Measurements from ENCODE around the gene NTNG2. TPM values are rescaled to one million over a fixed set of nuclear protein-coding genes. Genes with fewer than 3 reads are reported as not detected.

NTNG2 gene
- total RNA-seq, 2 experiments from 2014 or later, result 1.8 to 2.0 TPM

DNA sequence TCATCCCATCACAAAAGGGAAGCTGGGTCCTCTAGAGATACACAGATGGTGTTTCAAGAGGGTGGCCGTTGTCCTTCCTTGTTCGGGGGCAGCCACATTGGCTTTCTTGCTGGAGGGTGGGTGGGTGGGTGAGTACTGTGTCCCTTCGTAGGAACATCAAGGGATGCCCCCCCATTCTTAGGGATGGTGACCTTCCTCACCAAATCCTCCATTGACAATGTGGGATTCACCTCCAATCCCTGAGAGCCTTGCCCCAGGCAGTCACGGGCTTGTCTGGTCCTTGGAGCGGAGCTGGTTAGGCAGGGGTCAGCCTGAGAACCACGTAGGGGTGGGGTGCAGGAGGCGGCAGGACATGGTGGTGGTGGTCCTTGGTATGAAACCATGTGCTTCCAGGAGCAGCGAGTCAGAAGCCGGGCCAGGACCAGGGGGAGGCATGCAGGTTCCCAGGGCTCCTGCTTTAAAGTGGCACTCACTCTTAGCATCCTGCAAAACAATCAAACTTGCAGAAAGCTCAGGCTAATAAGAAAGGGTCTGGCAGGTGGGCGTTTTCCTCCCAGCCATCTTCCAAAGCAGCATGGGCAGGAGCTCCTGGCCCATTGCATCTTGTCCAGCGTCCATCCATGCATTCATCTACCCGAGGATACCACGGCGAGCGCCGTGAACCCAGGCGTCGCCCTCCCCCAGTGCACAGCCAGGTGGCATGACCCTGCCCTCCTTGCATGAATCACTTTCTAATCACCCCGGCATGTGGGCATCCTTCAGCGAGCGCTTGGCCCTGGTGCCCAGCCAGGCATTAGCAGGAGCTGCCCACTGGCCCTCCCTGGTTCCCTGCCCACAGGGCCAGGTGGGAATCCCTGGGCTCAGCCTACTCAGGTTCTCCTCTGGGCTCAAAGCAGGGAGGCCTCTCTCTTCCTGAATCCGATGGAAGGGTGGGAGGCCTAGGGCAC, 76.4 kb downstream of the NTNG2 start:
- H3K36me3 Mint-ChIP-seq (ENCODE audit: low read depth), result no peaks in the 10 kb centered on the region
- POLR2A ChIA-PET, result no interaction called here
- ATAC-seq (no peak), DNase-seq (no peak)
- H3K4me3 Mint-ChIP-seq, result no peak overlapping the region
- intact Hi-C loops (cut with DNase I, micrococcal nuclease), result loop anchor here in 1 of 2 experiments (5.0 kb wide), 1 partner anchor 231 kb away; no protein-coding TSS in a partner anchor
- peaks cover 10% of the 10 kb centered on the region for H3K4me1 Mint-ChIP-seq
- H3K9me3 Mint-ChIP-seq (ENCODE audit: low read depth), result no peaks in the 10 kb centered on the region
- CTCF ChIA-PET, result interaction anchor here (0.7 to 5.2 kb wide), 8 partner anchors 17 to 475 kb away, joined by 3 to 76 read pairs (median 4); no protein-coding TSS in a partner anchor
- H3K27me3 Mint-ChIP-seq, result no peaks in the 10 kb centered on the region
- H3K27ac Mint-ChIP-seq, result no peak overlapping the region

DNA sequence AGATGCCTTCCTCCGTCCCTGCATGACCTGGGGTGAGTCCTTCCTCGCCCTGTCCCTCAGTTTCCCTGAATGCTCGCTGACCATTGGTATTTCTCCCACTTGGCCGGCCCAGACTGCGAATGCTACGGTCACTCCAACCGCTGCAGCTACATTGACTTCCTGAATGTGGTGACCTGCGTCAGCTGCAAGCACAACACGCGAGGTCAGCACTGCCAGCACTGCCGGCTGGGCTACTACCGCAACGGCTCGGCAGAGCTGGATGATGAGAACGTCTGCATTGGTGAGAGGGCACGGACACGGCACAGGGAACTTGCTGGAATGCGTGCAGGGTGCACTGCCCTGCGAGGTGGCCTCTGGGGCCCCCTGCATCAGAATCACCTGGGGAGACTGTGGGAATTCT, 77.1 kb downstream of the NTNG2 start:
- peaks cover 10% of the 10 kb centered on the region for H3K4me1 Mint-ChIP-seq
- DNase-seq (no peak), ATAC-seq (no peak)
- intact Hi-C loops (cut with DNase I, micrococcal nuclease), result loop anchor here in 1 of 2 experiments (5.0 kb wide), 1 partner anchor 232 kb away; no protein-coding TSS in a partner anchor
- no peak overlapping the region for H3K27ac Mint-ChIP-seq
- ChIA-PET POLR2A (interaction anchor here (0.6 kb wide), 1 partner anchor 476 kb away, joined by 3 read pairs; no protein-coding TSS in a partner anchor), CTCF (interaction anchor here (0.5 to 2.0 kb wide), 6 partner anchors 12 to 792 kb away, joined by 3 to 8 read pairs (median 3); partner anchors contain the start of gene GTF3C5)
- H3K9me3 Mint-ChIP-seq (ENCODE audit: low read depth), result no peaks in the 10 kb centered on the region
- H3K27me3 Mint-ChIP-seq, result no peaks in the 10 kb centered on the region
- no peaks in the 10 kb centered on the region for H3K36me3 Mint-ChIP-seq (ENCODE audit: low read depth)
- no peak overlapping the region for H3K4me3 Mint-ChIP-seq

DNA sequence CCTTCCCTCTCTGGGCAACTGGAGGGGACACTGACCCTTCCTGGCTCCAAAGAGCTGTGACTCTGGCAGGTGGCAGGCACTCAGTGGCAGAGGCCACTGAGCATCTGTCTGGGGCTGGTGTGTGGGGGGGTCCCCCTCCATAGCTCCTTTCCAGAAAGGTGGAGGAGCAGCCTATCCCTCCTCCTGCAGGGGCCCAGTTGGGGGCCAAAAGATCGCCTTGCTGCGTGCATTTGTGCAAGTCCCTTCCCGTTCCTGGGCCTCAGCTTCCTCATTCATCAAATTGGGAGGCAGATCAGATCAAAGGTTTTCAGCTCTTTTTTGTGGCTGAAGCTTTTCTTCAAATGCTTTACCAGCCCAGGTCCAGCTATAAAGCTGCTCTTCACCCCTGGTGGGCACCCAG, 77.7 kb downstream of the NTNG2 start:
- no peaks in the 10 kb centered on the region for H3K27me3 Mint-ChIP-seq
- H3K4me1 Mint-ChIP-seq, result peaks cover 10% of the 10 kb centered on the region
- no peak overlapping the region for H3K4me3 Mint-ChIP-seq
- no peak overlapping the region for H3K27ac Mint-ChIP-seq
- no peaks in the 10 kb centered on the region for H3K36me3 Mint-ChIP-seq (ENCODE audit: low read depth)
- ATAC-seq (no peak), DNase-seq (no peak)
- CTCF ChIA-PET, result interaction anchor here (0.5 to 2.0 kb wide), 7 partner anchors 12 to 792 kb away, joined by 3 to 8 read pairs (median 3); partner anchors contain the start of gene GTF3C5
- intact Hi-C loops (cut with DNase I, micrococcal nuclease), result loop anchor here in 1 of 2 experiments (5.0 kb wide), 1 partner anchor 232 kb away; no protein-coding TSS in a partner anchor
- H3K9me3 Mint-ChIP-seq (ENCODE audit: low read depth), result no peaks in the 10 kb centered on the region
- POLR2A ChIA-PET, result interaction anchor here (0.6 kb wide), 1 partner anchor 477 kb away, joined by 3 read pairs; no protein-coding TSS in a partner anchor

DNA sequence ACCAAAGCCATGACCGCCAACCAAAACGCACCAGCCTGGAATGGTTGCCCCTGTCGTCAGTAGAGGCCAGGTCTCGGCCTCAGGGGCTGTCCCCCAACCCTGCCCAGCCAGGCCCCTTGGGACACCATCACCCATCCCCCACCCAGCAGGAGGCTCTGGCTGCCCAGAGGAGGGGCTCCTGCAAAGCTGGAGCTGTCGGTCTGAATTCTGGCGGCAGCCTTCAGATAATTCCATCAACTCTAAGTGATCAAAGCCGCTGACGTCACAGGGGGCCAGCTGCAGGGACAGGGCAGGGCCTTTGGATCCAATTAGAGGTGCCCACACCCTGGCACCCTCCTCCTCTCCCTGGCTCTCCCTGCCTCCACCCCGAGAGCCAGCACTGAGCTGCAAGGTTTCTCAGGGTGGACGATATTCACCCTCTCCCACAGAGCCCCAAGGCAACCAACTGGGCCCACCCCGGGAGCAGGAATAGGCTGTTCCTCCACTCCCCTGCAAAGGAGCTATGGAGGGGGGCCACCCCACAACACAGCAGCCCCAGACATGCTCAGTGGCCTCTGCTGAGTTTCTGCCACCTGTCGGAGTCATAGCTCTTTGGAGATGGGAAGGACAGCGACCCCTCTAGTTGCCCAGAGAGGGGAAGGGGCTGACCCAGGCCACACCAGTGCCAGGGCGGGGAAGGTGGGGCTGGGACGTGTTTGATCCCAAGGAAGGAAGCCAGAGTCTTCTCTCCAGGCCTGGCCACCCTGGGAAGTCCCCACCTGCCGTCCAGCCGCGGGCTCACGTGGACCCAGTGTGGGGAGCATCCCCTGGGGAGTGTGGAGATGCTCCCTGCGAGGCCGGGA, 78.4 kb downstream of the NTNG2 start:
- Mint-ChIP-seq H3K4me1 (peaks cover 10% of the 10 kb centered on the region), H3K9me3 (ENCODE audit: low read depth) (no peaks in the 10 kb centered on the region), H3K27me3 (no peaks in the 10 kb centered on the region), H3K4me3 (no peak overlapping the region), H3K36me3 (ENCODE audit: low read depth) (no peaks in the 10 kb centered on the region), H3K27ac (no peak overlapping the region)
- DNase-seq, result peak; percentile 25
- ChIA-PET POLR2A (no interaction called here), CTCF (interaction anchor here (0.6 to 2.0 kb wide), 7 partner anchors 12 to 483 kb away, joined by 3 to 8 read pairs (median 4); no protein-coding TSS in a partner anchor)
- ATAC-seq, result no peak
- intact Hi-C loops (cut with DNase I, micrococcal nuclease), result loop anchor here (2.0 to 10.0 kb wide), 6 partner anchors 29 to 1827 kb away; partner anchors contain the start of genes BRD3 (in 1 of the 2) and POMT1 (in 1 of the 2)

DNA sequence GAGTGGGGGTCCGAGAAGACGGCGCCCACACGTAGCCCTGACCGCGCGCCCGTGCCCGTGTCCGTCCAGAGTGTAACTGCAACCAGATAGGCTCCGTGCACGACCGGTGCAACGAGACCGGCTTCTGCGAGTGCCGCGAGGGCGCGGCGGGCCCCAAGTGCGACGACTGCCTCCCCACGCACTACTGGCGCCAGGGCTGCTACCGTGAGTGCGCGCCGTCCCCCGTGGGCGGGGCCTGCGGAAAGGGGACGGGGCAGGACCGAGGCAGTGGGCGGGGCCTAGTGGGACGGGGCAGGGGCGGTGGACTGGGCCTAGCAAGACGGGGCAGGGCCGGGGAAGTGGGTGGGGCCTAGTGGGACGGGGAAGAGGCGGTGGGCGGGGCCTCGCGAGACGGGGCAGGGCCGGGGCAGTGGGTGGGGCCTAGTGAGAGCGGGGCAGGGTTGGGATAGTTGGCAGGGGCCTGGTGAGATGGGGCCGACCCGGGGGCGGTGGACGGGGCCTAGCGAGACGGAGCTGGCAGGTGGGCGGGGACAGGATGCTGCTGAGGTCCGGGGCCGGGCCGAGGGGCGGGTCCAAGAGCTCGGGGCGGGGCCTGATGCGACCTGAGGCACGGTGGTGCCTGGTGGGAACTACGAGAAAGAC, 79.1 kb downstream of the NTNG2 start:
- Mint-ChIP-seq H3K4me1 (peaks cover 10% of the 10 kb centered on the region), H3K4me3 (peak overlapping the region; percentile 87), H3K27ac (peak overlapping the region; percentile 91), H3K27me3 (peaks cover 2% of the 10 kb centered on the region), H3K9me3 (ENCODE audit: low read depth) (no peaks in the 10 kb centered on the region), H3K36me3 (ENCODE audit: low read depth) (no peaks in the 10 kb centered on the region)
- intact Hi-C loops (cut with DNase I, micrococcal nuclease), result loop anchor here (1.0 to 10.0 kb wide), 11 partner anchors 18 to 1826 kb away; partner anchors contain the start of genes MED27 (in 2 of the 2), BRD3 (in 1 of the 2), GTF3C4 (in 1 of the 2) and POMT1 (in 1 of the 2)
- peak; percentile 100 for DNase-seq
- CTCF ChIA-PET, result interaction anchor here (0.5 to 1.6 kb wide), 13 partner anchors 12 to 522 kb away, joined by 3 to 9 read pairs (median 4); no protein-coding TSS in a partner anchor
- ATAC-seq, result peak; percentile 95
- POLR2A ChIA-PET, result interaction anchor here (0.9 kb wide), 1 partner anchor 110 kb away, joined by 3 read pairs; no protein-coding TSS in a partner anchor

DNA sequence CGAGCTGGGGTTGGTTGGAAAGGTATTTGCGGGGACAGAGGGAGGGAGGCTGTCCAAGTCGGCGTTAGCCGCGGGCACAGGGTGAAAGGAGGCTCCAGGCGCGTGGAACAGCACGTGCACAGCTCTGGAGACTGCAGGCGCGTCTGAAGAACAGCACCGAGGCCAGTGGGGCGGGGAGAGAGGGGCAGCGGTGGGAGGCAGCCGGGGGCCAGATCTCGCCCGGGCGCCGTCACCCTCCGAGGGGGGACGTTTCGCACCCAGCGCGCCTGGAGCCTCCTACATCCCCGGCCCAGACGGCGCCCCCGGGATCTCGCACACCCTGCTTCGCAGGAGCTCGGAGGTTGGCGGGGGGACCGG, 79.6 kb downstream of the NTNG2 start:
- ATAC-seq, result no peak
- Mint-ChIP-seq H3K4me1 (peaks cover 7% of the 10 kb centered on the region), H3K36me3 (ENCODE audit: low read depth) (no peaks in the 10 kb centered on the region), H3K27ac (peak overlapping the region; percentile 91), H3K9me3 (ENCODE audit: low read depth) (no peaks in the 10 kb centered on the region), H3K4me3 (peak overlapping the region; percentile 87), H3K27me3 (peaks cover 2% of the 10 kb centered on the region)
- no peak for DNase-seq
- ChIA-PET POLR2A (interaction anchor here (0.9 kb wide), 1 partner anchor 110 kb away, joined by 3 read pairs; no protein-coding TSS in a partner anchor), CTCF (interaction anchor here (0.7 to 1.6 kb wide), 10 partner anchors 12 to 522 kb away, joined by 3 to 9 read pairs (median 4); no protein-coding TSS in a partner anchor)
- intact Hi-C loops (cut with DNase I, micrococcal nuclease), result loop anchor here (1.0 to 10.0 kb wide), 11 partner anchors 18 to 1826 kb away; partner anchors contain the start of genes MED27 (in 2 of the 2), BRD3 (in 1 of the 2), GTF3C4 (in 1 of the 2) and POMT1 (in 1 of the 2)

DNA sequence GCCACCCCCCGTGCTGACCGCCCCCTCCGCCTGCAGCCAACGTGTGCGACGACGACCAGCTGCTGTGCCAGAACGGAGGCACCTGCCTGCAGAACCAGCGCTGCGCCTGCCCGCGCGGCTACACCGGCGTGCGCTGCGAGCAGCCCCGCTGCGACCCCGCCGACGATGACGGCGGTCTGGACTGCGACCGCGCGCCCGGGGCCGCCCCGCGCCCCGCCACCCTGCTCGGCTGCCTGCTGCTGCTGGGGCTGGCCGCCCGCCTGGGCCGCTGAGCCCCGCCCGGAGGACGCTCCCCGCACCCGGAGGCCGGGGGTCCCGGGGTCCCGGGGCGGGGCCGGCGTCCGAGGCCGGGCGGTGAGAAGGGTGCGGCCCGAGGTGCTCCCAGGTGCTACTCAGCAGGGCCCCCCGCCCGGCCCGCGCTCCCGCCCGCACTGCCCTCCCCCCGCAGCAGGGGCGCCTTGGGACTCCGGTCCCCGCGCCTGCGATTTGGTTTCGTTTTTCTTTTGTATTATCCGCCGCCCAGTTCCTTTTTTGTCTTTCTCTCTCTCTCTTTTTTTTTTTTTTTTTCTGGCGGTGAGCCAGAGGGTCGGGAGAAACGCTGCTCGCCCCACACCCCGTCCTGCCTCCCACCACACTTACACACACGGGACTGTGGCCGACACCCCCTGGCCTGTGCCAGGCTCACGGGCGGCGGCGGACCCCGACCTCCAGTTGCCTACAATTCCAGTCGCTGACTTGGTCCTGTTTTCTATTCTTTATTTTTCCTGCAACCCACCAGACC, 80.2 kb downstream of the NTNG2 start:
- intact Hi-C loops (cut with DNase I, micrococcal nuclease), result loop anchor here (1.0 to 10.0 kb wide), 12 partner anchors 17 to 1825 kb away; partner anchors contain the start of genes MED27 (in 2 of the 2), BRD3 (in 1 of the 2), GTF3C4 (in 1 of the 2) and POMT1 (in 1 of the 2)
- ChIA-PET CTCF (interaction anchor here (0.8 to 1.6 kb wide), 8 partner anchors 11 to 523 kb away, joined by 3 to 9 read pairs (median 4); no protein-coding TSS in a partner anchor), POLR2A (interaction anchor here (0.9 kb wide), 1 partner anchor 109 kb away, joined by 3 read pairs; no protein-coding TSS in a partner anchor)
- Mint-ChIP-seq H3K36me3 (ENCODE audit: low read depth) (no peaks in the 10 kb centered on the region), H3K4me1 (peaks cover 7% of the 10 kb centered on the region), H3K27me3 (peaks cover 2% of the 10 kb centered on the region), H3K4me3 (peak overlapping the region; percentile 87), H3K9me3 (ENCODE audit: low read depth) (no peaks in the 10 kb centered on the region), H3K27ac (peak overlapping the region; percentile 78)
- ATAC-seq (no peak), DNase-seq (peak; percentile 69)

DNA sequence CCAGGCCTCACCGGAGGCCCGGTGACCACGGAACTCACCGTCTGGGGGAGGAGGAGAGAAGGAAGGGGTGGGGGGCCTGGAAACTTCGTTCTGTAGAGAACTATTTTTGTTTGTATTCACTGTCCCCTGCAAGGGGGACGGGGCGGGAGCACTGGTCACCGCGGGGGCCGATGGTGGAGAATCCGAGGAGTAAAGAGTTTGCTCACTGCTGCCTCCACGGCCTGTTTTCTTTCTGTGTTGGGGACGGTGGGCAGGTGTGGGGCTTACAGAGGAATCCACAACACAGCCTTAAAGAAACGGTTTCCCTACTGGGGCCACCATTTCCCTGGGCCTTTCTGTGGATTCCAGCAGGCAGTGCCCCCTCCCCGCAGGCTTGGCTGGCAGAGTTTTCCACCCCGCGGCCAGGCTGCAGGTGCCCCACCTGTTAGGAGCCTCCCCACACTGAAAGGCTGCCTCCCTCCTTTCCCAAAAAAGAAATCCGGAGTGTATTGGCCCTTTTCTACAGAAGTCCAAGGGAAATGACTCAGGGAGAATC, 80.8 kb downstream of the NTNG2 start:
- Mint-ChIP-seq H3K27ac (peak overlapping the region; percentile 78), H3K4me3 (peak overlapping the region; percentile 84), H3K4me1 (peaks cover 7% of the 10 kb centered on the region), H3K27me3 (peaks cover 2% of the 10 kb centered on the region), H3K9me3 (ENCODE audit: low read depth) (no peaks in the 10 kb centered on the region), H3K36me3 (ENCODE audit: low read depth) (no peaks in the 10 kb centered on the region)
- DNase-seq, result peak; percentile 29
- POLR2A ChIA-PET, result no interaction called here
- intact Hi-C loops (cut with DNase I, micrococcal nuclease), result loop anchor here in 1 of 2 experiments (2.0 to 10.0 kb wide), 4 partner anchors 608 to 1825 kb away; partner anchors contain the start of genes BRD3, POMT1 and PRRC2B
- ATAC-seq, result no peak
- CTCF ChIA-PET, result interaction anchor here (1.0 kb wide), 1 partner anchor 14 kb away, joined by 4 read pairs; no protein-coding TSS in a partner anchor
